IMR-90 (cell line): ENCODE results near the gene RCC1. TPM values are rescaled to one million over a fixed set of nuclear protein-coding genes. Genes with fewer than 3 reads are reported as not detected.

ENCODE experiments used
- ATAC-seq: fragments of 200-7000 bp; cut with Tn5 transposase; 2 replicates; pipeline ENCODE4 v1.9.1; 2020; ENCODE audit warnings: low read depth, mild to moderate bottlenecking, moderate library complexity
- BruUV-seq: library from RNA; stranded (reverse); fragments of 400-500 nt; replicated peaks from 2 replicates; lab custom pipeline; 2021; lab: Mats Ljungman, UMichigan
- CTCF ChIA-PET: fragments of 300-600 bp; formaldehyde crosslinking; extraction: SDS; loops from one replicate; lab custom pipeline; 2021; ENCODE audit warnings: antibody characterized with exemption; lab: Yijun Ruan, JAX
- POLR2A ChIA-PET: fragments of 300-600 bp; sonication (Branson Sonifier 250); formaldehyde crosslinking; loops from one replicate; lab custom pipeline; 2022; ENCODE audit warnings: antibody characterized with exemption; ENCODE audit not compliant: unreplicated experiment; lab: Charles Lee
- DNase-seq: peaks from one replicate; pipeline ENCODE4 v3.0.0; 2013
- H2AFZ ChIP-seq: replicated peaks from 2 replicates; pipeline ENCODE3; 2013; ENCODE audit warnings: low read length, mild to moderate bottlenecking; ENCODE audit not compliant: poor library complexity
- H2AK5ac ChIP-seq: 2 replicates; pipeline ENCODE4 v1.6.1; 2013; ENCODE audit warnings: low read depth, low read length, inconsistent platforms
- H2AK9ac ChIP-seq: replicated peaks from 2 replicates; pipeline ENCODE3; 2013; ENCODE audit warnings: mild to moderate bottlenecking, low read depth, low read length, moderate library complexity; ENCODE audit not compliant: poor library complexity
- H2BK120ac ChIP-seq: 2 replicates; pipeline ENCODE4 v1.6.1; 2013; ENCODE audit warnings: low read depth, low read length, inconsistent platforms
- H2BK15ac ChIP-seq: 3 replicates; pipeline ENCODE4 v1.6.1; 2013; ENCODE audit warnings: low read depth, low read length, inconsistent platforms
- H2BK20ac ChIP-seq: 2 replicates; pipeline ENCODE4 v1.6.1; 2013; ENCODE audit warnings: low read depth, mild to moderate bottlenecking, inconsistent platforms, low read length, moderate library complexity
- H2BK5ac ChIP-seq: 2 replicates; pipeline ENCODE4 v1.6.1; 2013; ENCODE audit warnings: mild to moderate bottlenecking, low read depth, low read length, inconsistent platforms; ENCODE audit not compliant: poor library complexity, severe bottlenecking
- H3K14ac ChIP-seq: replicated peaks from 2 replicates; pipeline ENCODE4 v1.6.1; 2013; ENCODE audit warnings: low read depth, low read length, inconsistent platforms
- H3K18ac ChIP-seq: 2 replicates; pipeline ENCODE4 v1.6.1; 2013; ENCODE audit warnings: low read depth, low read length, control low read depth
- H3K23ac ChIP-seq: 2 replicates; pipeline ENCODE4 v1.6.1; 2013; ENCODE audit warnings: low read depth, low read length, inconsistent platforms
- H3K27ac ChIP-seq: 2 replicates; pipeline ENCODE4 v1.5.1; 2013; ENCODE audit warnings: mild to moderate bottlenecking, control low read depth, low read length; ENCODE audit not compliant: insufficient read depth
- H3K27me3 ChIP-seq: 2 replicates; pipeline ENCODE4 v1.6.1; 2013; ENCODE audit warnings: low read length; ENCODE audit not compliant: control insufficient read depth, insufficient read depth
- H3K36me3 ChIP-seq: 2 replicates; pipeline ENCODE4 v1.6.1; 2013; ENCODE audit warnings: low read length, mixed read lengths; ENCODE audit not compliant: control insufficient read depth, insufficient read depth
- H3K4ac ChIP-seq: 2 replicates; pipeline ENCODE4 v1.6.1; 2013; ENCODE audit warnings: low read depth, low read length, inconsistent platforms
- H3K4me1 ChIP-seq: 2 replicates; pipeline ENCODE4 v1.6.1; 2013; ENCODE audit warnings: low read length, mixed read lengths; ENCODE audit not compliant: control insufficient read depth, insufficient read depth
- H3K4me2 ChIP-seq: 2 replicates; pipeline ENCODE4 v1.6.1; 2013; ENCODE audit warnings: low read depth, mild to moderate bottlenecking, control low read depth, low read length, moderate library complexity
- H3K4me3 ChIP-seq: 2 replicates; pipeline ENCODE4 v1.5.1; 2013; ENCODE audit warnings: low read depth, mild to moderate bottlenecking, control low read depth, low read length, moderate library complexity; ENCODE audit not compliant: insufficient read depth
- H3K56ac ChIP-seq: 2 replicates; pipeline ENCODE4 v1.6.1; 2013; ENCODE audit warnings: low read length, inconsistent platforms; ENCODE audit not compliant: insufficient read depth; ENCODE audit errors: extremely low read depth
- H3K79me1 ChIP-seq, 2 experiments: 2 replicates each; pipeline ENCODE4 v1.6.1; 2013; ENCODE audit warnings: low read length in 2 of 2, inconsistent platforms in 1 of 2, low read depth in 1 of 2
- H3K9ac ChIP-seq: 2 replicates; pipeline ENCODE4 v1.6.1; 2013; ENCODE audit warnings: low read depth, low read length, control low read depth
- H3K9me1 ChIP-seq: 2 replicates; pipeline ENCODE4 v1.6.1; 2013; ENCODE audit warnings: low read length, inconsistent platforms; ENCODE audit not compliant: insufficient read depth
- H3K9me3 ChIP-seq: 2 replicates; pipeline ENCODE4 v1.6.1; 2013; ENCODE audit warnings: low read length; ENCODE audit not compliant: control insufficient read depth, insufficient read depth
- H4K20me1 ChIP-seq: 2 replicates; pipeline ENCODE4 v1.6.1; 2013; ENCODE audit warnings: low read length, inconsistent platforms; ENCODE audit not compliant: insufficient read depth
- H4K5ac ChIP-seq: 2 replicates; pipeline ENCODE4 v1.6.1; 2013; ENCODE audit warnings: mild to moderate bottlenecking, low read depth, low read length, control low read depth
- H4K8ac ChIP-seq, 2 experiments: 2 replicates each; pipeline ENCODE4 v1.6.1; 2013; ENCODE audit warnings: low read depth in 2 of 2, low read length in 2 of 2, control low read depth in 1 of 2, inconsistent platforms in 1 of 2
- H4K91ac ChIP-seq: 2 replicates; pipeline ENCODE4 v1.6.1; 2013; ENCODE audit warnings: low read depth, low read length, inconsistent platforms; ENCODE audit not compliant: insufficient read depth
- CEBPB ChIP-seq: IDR thresholded peaks from 2 replicates; pipeline ENCODE4 v1.6.1; 2012; ENCODE audit warnings: low read depth, low read length, improper control_type of control experiment
- CHD1 ChIP-seq: IDR thresholded peaks from 2 replicates; pipeline ENCODE4 v1.6.1; 2012; ENCODE audit warnings: low read depth, low read length, improper control_type of control experiment
- CTCF ChIP-seq: conservative IDR thresholded peaks from 2 replicates; pipeline ENCODE4 v1.5.1; 2012; ENCODE audit warnings: mild to moderate bottlenecking, low read depth, low read length, improper control_type of control experiment
- MAFK ChIP-seq: IDR thresholded peaks from 2 replicates; pipeline ENCODE4 v1.6.1; 2012; ENCODE audit warnings: low read depth, low read length, improper control_type of control experiment
- MAZ ChIP-seq: IDR thresholded peaks from 2 replicates; pipeline ENCODE4 v1.6.1; 2012; ENCODE audit warnings: low read depth, mild to moderate bottlenecking, low read length, improper control_type of control experiment, moderate library complexity, borderline replicate concordance
- MXI1 ChIP-seq: IDR thresholded peaks from 2 replicates; pipeline ENCODE4 v1.6.1; 2012; ENCODE audit warnings: low read depth, mild to moderate bottlenecking, low read length, moderate library complexity, borderline replicate concordance
- NFE2L2 ChIP-seq: fragments of 150-350 bp; IDR thresholded peaks from 2 replicates; pipeline ENCODE4 v1.6.1; 2016; ENCODE audit warnings: low read depth, mild to moderate bottlenecking, low read length
- POLR2A ChIP-seq: IDR thresholded peaks from 2 replicates; pipeline ENCODE4 v1.6.1; 2012; ENCODE audit warnings: mild to moderate bottlenecking, low read depth, low read length
- RAD21 ChIP-seq: IDR thresholded peaks from 2 replicates; pipeline ENCODE4 v1.6.1; 2012; ENCODE audit warnings: low read length, improper control_type of control experiment
- RCOR1 ChIP-seq: IDR thresholded peaks from 2 replicates; pipeline ENCODE4 v1.6.1; 2012; ENCODE audit warnings: mild to moderate bottlenecking, low read length, improper control_type of control experiment; ENCODE audit not compliant: insufficient replicate concordance
- RFX5 ChIP-seq: IDR thresholded peaks from 2 replicates; pipeline ENCODE4 v1.8.0; 2012; ENCODE audit warnings: low read depth, mild to moderate bottlenecking, low read length, moderate library complexity
- SMC3 ChIP-seq: fragments of 150-350 bp; IDR thresholded peaks from 2 replicates; pipeline ENCODE4 v1.6.1; 2016; ENCODE audit warnings: low read depth, mild to moderate bottlenecking, antibody characterized with exemption, low read length, moderate library complexity
- USF2 ChIP-seq: fragments of 150-350 bp; IDR thresholded peaks from 2 replicates; pipeline ENCODE4 v1.6.1; 2017; ENCODE audit warnings: mild to moderate bottlenecking, antibody characterized with exemption, low read length, low read depth
- WGBS, 2 experiments: methylation state at CpG; one replicate each; pipeline versions ENCODE4 v1.1.5 to v1.1.7; 2013; ENCODE audit warnings: missing lambda C conversion rate in 2 of 2; ENCODE audit not compliant: insufficient read length in 1 of 2; ENCODE audit errors: extremely low coverage in 2 of 2; 5-methylcytosine and 5-hydroxymethylcytosine counted together
- dilution Hi-C: fragments of 300-500 bp; cut with HindIII; formaldehyde crosslinking; loops from one replicate; pipeline ENCODE4 v1.14.3; 2018; ENCODE audit warnings: low sequenced_read_pairs; ENCODE audit not compliant: unreplicated experiment
- in situ Hi-C: fragments of 300-500 bp; cut with MboI; formaldehyde crosslinking; loops from 3 replicates; pipeline ENCODE4 v1.14.3; 2019; ENCODE audit warnings: low sequenced_read_pairs, inconsistent platforms, mixed read lengths
- intact Hi-C: fragments of 100-400 bp; cut with micrococcal nuclease; formaldehyde crosslinking; loops from 2 replicates; pipeline ENCODE4 v1.10.0; 2022
- polyA plus RNA-seq, 3 experiments: library from polyadenylated mRNA; depleted of rRNA; stranded (reverse); fragments of >200 nt; gene quantifications; 2 replicates each; pipeline ENCODE4 v1.2.3, GENCODE V29; 2012; ENCODE audit warnings: low replicate concordance in 1 of 3
- total RNA-seq: library from RNA; depleted of rRNA; stranded (reverse); fragments of >200 nt; gene quantifications from 2 replicates; pipeline ENCODE4 v1.2.3, GENCODE V29; 2012

RCC1 gene
- total and polyA plus RNA-seq, 2 of the 4 experiments (the other 2 are of a cell fraction), result 33.2 to 43.9 TPM

GRCh38 chr1:28537457-28538199 is 31.8 kb downstream of the RCC1 start:
- no peak overlapping the region for H3K56ac ChIP-seq
- ATAC-seq (no peak), DNase-seq (no peak)
- H3K4me3 ChIP-seq, result no peak overlapping the region
- H4K5ac ChIP-seq, result no peak overlapping the region
- CTCF ChIA-PET, result no interaction called here
- no peak overlapping the region for H2BK20ac ChIP-seq
- no peak overlapping the region for H2BK15ac ChIP-seq
- H2AFZ ChIP-seq, result no peak overlapping the region
- H3K9ac ChIP-seq, result no peak overlapping the region
- H3K36me3 ChIP-seq, result peaks cover 30% of the 10 kb centered on the region
- no peak overlapping the region for H3K14ac ChIP-seq
- no peak for TF ChIP-seq RCOR1
- TF ChIP-seq USF2, result no peak
- no peak for TF ChIP-seq CEBPB
- TF ChIP-seq NFE2L2, result no peak
- no peak for TF ChIP-seq POLR2A
- TF ChIP-seq CHD1, result no peak
- no peak for TF ChIP-seq MXI1
- TF ChIP-seq RAD21, result no peak
- no peak for TF ChIP-seq MAFK
- TF ChIP-seq SMC3, result no peak
- no peak for TF ChIP-seq MAZ
- TF ChIP-seq RFX5, result no peak
- TF ChIP-seq CTCF, result no peak
- dilution Hi-C loops, result no loop called here
- H2BK120ac ChIP-seq, result no peak overlapping the region
- H3K23ac ChIP-seq, result no peak overlapping the region
- no TSS peak for BruUV-seq
- WGBS, 2 experiments, result 100% methylated on average over 1 of the region's 8 CpGs; no CpG with 5 or more reads in 1 of the 2 experiments
- H3K9me1 ChIP-seq, result peaks cover 5% of the 10 kb centered on the region; the same call in 1 of the 2 replicates
- H3K9me3 ChIP-seq, result no peaks in the 10 kb centered on the region
- no peak overlapping the region for H4K8ac ChIP-seq
- H3K79me1 ChIP-seq, result no peaks in the 10 kb centered on the region; a peak in 1 of 4 replicates
- H3K27me3 ChIP-seq, result no peaks in the 10 kb centered on the region
- no peak overlapping the region for H3K4ac ChIP-seq
- no peaks in the 10 kb centered on the region for H3K4me1 ChIP-seq
- no peak overlapping the region for H2AK5ac ChIP-seq
- POLR2A ChIA-PET, result no interaction called here
- intact Hi-C loops, result no loop called here
- H4K91ac ChIP-seq, result no peak overlapping the region
- H4K20me1 ChIP-seq, result no peaks in the 10 kb centered on the region
- no peak overlapping the region for H3K27ac ChIP-seq
- H2AK9ac ChIP-seq, result no peak overlapping the region
- no peak overlapping the region for H2BK5ac ChIP-seq
- in situ Hi-C loops, result no loop called here
- H3K4me2 ChIP-seq, result no peak overlapping the region
- no peak overlapping the region for H3K18ac ChIP-seq
